Astrocyte (in vitro differentiated cells and primary cell): Measurements from ENCODE around the gene AJAP1. TPM values are rescaled to one million over a fixed set of nuclear protein-coding genes. Genes with fewer than 3 reads are reported as not detected.

ENCODE experiments used
- DNase-seq: peaks from one replicate; pipeline ENCODE4 v3.0.0-alpha.2; 2010; ENCODE audit warnings: low read depth
- FAIRE-seq: peaks from 2 replicates; lab custom pipeline; 2011; peaks lifted over from hg19 to GRCh38; lab: Jason Lieb, UNC
- H2AFZ ChIP-seq: 2 replicates; pipeline ENCODE4 v1.6.0; 2012; ENCODE audit warnings: low read depth, low read length, inconsistent platforms
- H3K27ac ChIP-seq: 2 replicates; pipeline ENCODE4 v1.5.1; 2011; ENCODE audit warnings: low read depth, low read length, inconsistent platforms
- H3K27me3 ChIP-seq: 2 replicates; pipeline ENCODE4 v1.6.0; 2011; ENCODE audit warnings: low read length, inconsistent platforms; ENCODE audit not compliant: insufficient read depth
- H3K36me3 ChIP-seq: 2 replicates; pipeline ENCODE4 v1.5.1; 2011; ENCODE audit warnings: low read length, inconsistent platforms; ENCODE audit not compliant: insufficient read depth
- H3K4me1 ChIP-seq: 2 replicates; pipeline ENCODE4 v1.5.1; 2011; ENCODE audit warnings: low read length, inconsistent platforms; ENCODE audit not compliant: insufficient read depth
- H3K4me2 ChIP-seq: 2 replicates; pipeline ENCODE4 v1.6.0; 2012; ENCODE audit warnings: low read length, inconsistent platforms
- H3K4me3 ChIP-seq: 2 replicates; pipeline ENCODE4 v1.5.1; 2011; ENCODE audit warnings: low read depth, mild to moderate bottlenecking, low read length, inconsistent platforms; ENCODE audit not compliant: insufficient read depth
- H3K79me2 ChIP-seq: 2 replicates; pipeline ENCODE4 v1.6.0; 2012; ENCODE audit warnings: mild to moderate bottlenecking, low read length, inconsistent platforms; ENCODE audit not compliant: insufficient read depth
- H3K9ac ChIP-seq: 2 replicates; pipeline ENCODE4 v1.6.0; 2012; ENCODE audit warnings: mild to moderate bottlenecking, low read length, inconsistent platforms
- H3K9me3 ChIP-seq: 2 replicates; pipeline ENCODE4 v1.5.1; 2012; ENCODE audit warnings: low read depth, mild to moderate bottlenecking, low read length, inconsistent platforms; ENCODE audit not compliant: insufficient read depth
- H4K20me1 ChIP-seq: 2 replicates; pipeline ENCODE4 v1.6.0; 2012; ENCODE audit warnings: low read length, inconsistent platforms; ENCODE audit not compliant: insufficient read depth
- H3K27ac Mint-ChIP-seq: one replicate; pipeline ENCODE4 v1.8.0; 2021; ENCODE audit warnings: mild to moderate bottlenecking, mixed read lengths; ENCODE audit not compliant: unreplicated experiment
- H3K27me3 Mint-ChIP-seq: one replicate; pipeline ENCODE4 v1.8.0; 2021; ENCODE audit warnings: low read depth, mixed read lengths; ENCODE audit not compliant: unreplicated experiment
- H3K36me3 Mint-ChIP-seq: one replicate; pipeline ENCODE4 v1.8.0; 2021; ENCODE audit warnings: low read depth, mixed read lengths; ENCODE audit not compliant: unreplicated experiment
- H3K4me1 Mint-ChIP-seq: one replicate; pipeline ENCODE4 v1.8.0; 2021; ENCODE audit warnings: low read depth, mixed read lengths; ENCODE audit not compliant: unreplicated experiment
- H3K4me3 Mint-ChIP-seq: one replicate; pipeline ENCODE4 v1.8.0; 2021; ENCODE audit warnings: mild to moderate bottlenecking, moderate library complexity, mixed read lengths; ENCODE audit not compliant: unreplicated experiment
- H3K9me3 Mint-ChIP-seq: one replicate; pipeline ENCODE4 v1.8.0; 2021; ENCODE audit warnings: mild to moderate bottlenecking, mixed read lengths; ENCODE audit not compliant: unreplicated experiment
- CTCF ChIP-seq: IDR thresholded peaks from 2 replicates; pipeline ENCODE4 v1.5.1; 2011; ENCODE audit warnings: low read depth, mild to moderate bottlenecking, inconsistent platforms, low read length, moderate library complexity; ENCODE audit not compliant: insufficient read depth
- EZH2 ChIP-seq: IDR thresholded peaks from 2 replicates; pipeline ENCODE4 v1.6.1; 2012; ENCODE audit warnings: mild to moderate bottlenecking, low read length, inconsistent platforms; ENCODE audit not compliant: insufficient read depth
- total RNA-seq: library from RNA; stranded (reverse); gene quantifications from 2 replicates; pipeline ENCODE4 v1.2.1, GENCODE V29; 2021

AJAP1 gene
- total RNA-seq, 1 donor from 2014 or later = 0.34 TPM

DNA sequence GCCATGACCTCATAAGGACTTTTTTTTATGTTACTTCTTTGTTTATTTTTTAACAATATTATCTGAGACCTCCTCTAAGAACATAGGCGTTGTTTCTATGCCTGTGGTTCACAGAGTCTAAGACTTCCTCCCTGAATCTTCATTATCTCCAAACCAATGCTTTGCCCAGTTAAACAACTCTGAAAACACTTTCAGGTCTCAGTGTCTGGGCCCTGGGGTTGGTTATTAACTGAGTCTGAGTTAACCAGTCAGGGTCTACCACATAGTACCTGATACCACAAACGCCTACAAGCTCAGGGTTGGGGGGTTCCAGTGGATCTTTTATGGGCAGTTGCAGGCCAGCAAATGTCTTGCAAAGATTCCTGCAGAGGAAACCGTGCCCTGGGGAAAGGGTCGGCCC lies 138.2 kb downstream of the AJAP1 start:
- peaks cover 11% of the 10 kb centered on the region for H3K27me3 Mint-ChIP-seq
- no peak overlapping the region for H3K27ac Mint-ChIP-seq
- no peaks in the 10 kb centered on the region for H3K4me1 Mint-ChIP-seq
- FAIRE-seq (no peak), DNase-seq (no peak)
- no peaks in the 10 kb centered on the region for H3K79me2 ChIP-seq
- H3K4me1 ChIP-seq = no peaks in the 10 kb centered on the region
- no peak overlapping the region for H3K27ac ChIP-seq
- no peaks in the 10 kb centered on the region for H4K20me1 ChIP-seq
- no peak overlapping the region for H2AFZ ChIP-seq
- TF ChIP-seq CTCF (no peak), EZH2 (no peak)
- H3K9ac ChIP-seq = no peak overlapping the region
- H3K27me3 ChIP-seq = no peaks in the 10 kb centered on the region
- H3K9me3 ChIP-seq = peaks cover 5% of the 10 kb centered on the region
- H3K4me3 Mint-ChIP-seq = no peak overlapping the region
- peaks cover 21% of the 10 kb centered on the region for H3K9me3 Mint-ChIP-seq
- no peaks in the 10 kb centered on the region for H3K36me3 ChIP-seq
- no peaks in the 10 kb centered on the region for H3K36me3 Mint-ChIP-seq
- H3K4me2 ChIP-seq = no peak overlapping the region
- no peak overlapping the region for H3K4me3 ChIP-seq

DNA sequence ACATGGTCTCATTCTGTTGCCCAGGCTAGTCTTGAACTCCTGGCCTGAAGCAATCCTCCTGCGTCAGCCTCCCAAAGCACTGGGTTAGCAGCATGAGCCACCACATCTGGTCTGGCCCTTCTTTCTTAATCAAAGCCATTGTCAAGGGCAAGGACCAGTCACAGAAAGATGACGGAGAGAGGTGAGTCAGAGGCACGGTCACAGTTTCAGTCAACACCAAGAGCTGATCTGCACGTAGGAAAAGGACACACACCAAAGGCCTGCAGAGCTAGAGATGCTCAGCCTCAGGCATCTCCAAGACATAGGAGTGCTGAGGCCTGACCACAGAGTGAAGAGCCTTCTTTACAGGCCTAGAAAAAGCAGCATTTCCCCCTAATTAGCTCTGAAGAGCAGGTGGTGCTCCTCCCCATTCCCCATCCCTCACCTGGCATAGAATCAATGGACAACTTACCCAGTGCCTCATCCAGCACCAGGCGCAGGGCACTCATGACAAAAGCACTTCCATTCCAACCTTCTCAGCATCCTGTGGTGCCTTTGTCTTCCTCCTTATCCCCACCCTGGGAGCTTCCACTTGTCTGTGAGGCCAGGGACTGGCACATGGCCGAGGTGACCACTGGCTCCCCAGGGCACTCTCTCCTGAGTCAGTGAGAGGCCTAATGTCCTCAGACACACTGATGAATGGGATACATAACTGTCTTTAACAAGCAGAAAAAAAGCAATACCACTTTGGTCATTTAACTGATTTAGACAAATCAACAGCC lies 139.8 kb downstream of the AJAP1 start:
- Histone ChIP-seq H3K9me3 (peaks cover 3% of the 10 kb centered on the region), H3K9ac (no peak overlapping the region), H3K4me2 (no peak overlapping the region), H4K20me1 (no peaks in the 10 kb centered on the region), H3K27me3 (no peaks in the 10 kb centered on the region), H2AFZ (no peak overlapping the region), H3K27ac (no peak overlapping the region), H3K79me2 (no peaks in the 10 kb centered on the region), H3K36me3 (no peaks in the 10 kb centered on the region), H3K4me3 (no peak overlapping the region), H3K4me1 (no peaks in the 10 kb centered on the region)
- H3K27ac Mint-ChIP-seq = no peak overlapping the region
- peaks cover 19% of the 10 kb centered on the region for H3K27me3 Mint-ChIP-seq
- no peak for TF ChIP-seq EZH2
- no peak for TF ChIP-seq CTCF
- no peak for DNase-seq
- no peak overlapping the region for H3K4me3 Mint-ChIP-seq
- no peaks in the 10 kb centered on the region for H3K36me3 Mint-ChIP-seq
- no peaks in the 10 kb centered on the region for H3K4me1 Mint-ChIP-seq
- no peak for FAIRE-seq
- H3K9me3 Mint-ChIP-seq = peaks cover 27% of the 10 kb centered on the region
